ENCODE results near the gene UBE2R2.
A peak's percentile ranks its signal among the peaks of the same experiment; 100 is the strongest.

UBE2R2 gene

GRCh38 chr9:33884856-33885701, 68.1 kb downstream of the UBE2R2 start:
- DNase-seq (ENCODE audit: low spot score), result no peak

- DNase-seq (ENCODE audit: low spot score), result no peak
Observed at GRCh38 chr9:33885948-33886347, 69.0 kb downstream of the UBE2R2 start.

- no peak for DNase-seq (ENCODE audit: low spot score)
Observed at GRCh38 chr9:33893861-33894260, 76.9 kb downstream of the UBE2R2 start.

GRCh38 chr9:33894316-33894715, 77.4 kb downstream of the UBE2R2 start:
- no peak for DNase-seq (ENCODE audit: low spot score)

GRCh38 chr9:33903157-33903780, 86.3 kb downstream of the UBE2R2 start:
- DNase-seq (ENCODE audit: low spot score), result no peak

- no peak for DNase-seq (ENCODE audit: low spot score)
Observed at GRCh38 chr9:33905137-33905536, 88.2 kb downstream of the UBE2R2 start.

GRCh38 chr9:33906769-33907168, 89.8 kb downstream of the UBE2R2 start:
- no peak for DNase-seq (ENCODE audit: low spot score)

GRCh38 chr9:33907347-33907746, 90.4 kb downstream of the UBE2R2 start:
- no peak for DNase-seq (ENCODE audit: low spot score)

- DNase-seq (ENCODE audit: low spot score), result no peak
Observed at GRCh38 chr9:33908114-33908513, 91.2 kb downstream of the UBE2R2 start.

GRCh38 chr9:33908749-33909148, 91.8 kb downstream of the UBE2R2 start:
- DNase-seq (ENCODE audit: low spot score), result no peak

GRCh38 chr9:33913541-33913940, 96.6 kb downstream of the UBE2R2 start:
- DNase-seq (ENCODE audit: low spot score), result no peak

GRCh38 chr9:33914887-33915628, 98.1 kb downstream of the UBE2R2 start:
- no peak for DNase-seq (ENCODE audit: low spot score)

- no peak for DNase-seq (ENCODE audit: low spot score)
Observed at GRCh38 chr9:33917036-33917435, 100.1 kb downstream of the UBE2R2 start.

GRCh38 chr9:33919276-33919897, 102.4 kb downstream of the UBE2R2 start:
- no peak for DNase-seq (ENCODE audit: low spot score)

- peak; percentile 41 for DNase-seq (ENCODE audit: low spot score)
Observed at GRCh38 chr9:33921967-33922895, 105.3 kb downstream of the UBE2R2 start.

GRCh38 chr9:33923079-33923478, 106.1 kb downstream of the UBE2R2 start:
- no peak for DNase-seq (ENCODE audit: low spot score)

- DNase-seq (ENCODE audit: low spot score), result no peak
Observed at GRCh38 chr9:33923998-33924701, 107.2 kb downstream of the UBE2R2 start.

- DNase-seq (ENCODE audit: low spot score), result peak; percentile 47
Observed at GRCh38 chr9:33924978-33925797, 108.2 kb downstream of the UBE2R2 start.

- DNase-seq (ENCODE audit: low spot score), result no peak
Observed at GRCh38 chr9:33926746-33927485, 110.0 kb downstream of the UBE2R2 start.

Measured in HuH-7.5 (cell line).